ENCODE data around the gene TSR2.
"Not testable (repeated sequence)": the region's sequence is repeated elsewhere in the genome, so short reads cannot be mapped to it uniquely, and the experiment has no call there.

The TSR2 gene

DNA sequence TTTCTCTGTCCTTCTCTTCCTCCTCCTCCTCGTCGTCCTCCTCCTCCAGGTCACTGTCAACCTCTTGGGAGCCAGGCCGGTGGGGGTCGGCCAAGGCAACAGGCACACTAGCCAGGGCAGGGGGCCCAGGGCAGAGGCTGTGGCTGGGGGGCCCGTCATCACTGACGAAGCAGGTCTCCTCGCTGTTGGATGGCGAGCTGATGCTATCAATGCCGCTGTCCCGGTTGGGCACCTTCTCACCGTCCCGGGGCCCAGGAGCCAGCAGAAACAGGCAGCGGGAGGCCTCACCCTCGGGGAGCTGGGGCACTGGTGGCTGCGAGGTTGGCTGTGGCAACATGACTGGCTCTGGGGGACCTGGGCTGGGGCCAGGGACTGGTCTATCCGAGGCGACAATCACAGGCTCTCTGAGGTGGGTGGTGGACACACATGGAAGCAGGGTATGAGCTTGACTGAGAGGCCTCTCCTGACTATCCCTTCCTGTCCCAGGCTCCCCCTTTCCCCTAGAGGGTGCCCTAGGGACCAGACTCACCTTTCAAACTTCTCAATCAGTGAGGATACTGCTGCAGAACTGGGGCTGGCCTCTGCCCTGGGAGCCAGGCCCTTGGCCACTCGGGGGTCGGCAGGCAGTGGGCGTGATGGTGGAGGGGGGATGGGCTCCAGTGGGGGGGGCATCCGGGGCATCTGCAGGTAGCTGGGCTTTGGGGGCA, 30.0 kb downstream of the TSR2 start:
- FAIRE-seq, result no peak
- no peak for TF ChIP-seq CTCF (IDR thresholded peaks at IDR 0.05; ENCODE audit: insufficient read depth, missing control alignments)
- DNase-seq (ENCODE audit: insufficient read length, low spot score), result no peak

DNA sequence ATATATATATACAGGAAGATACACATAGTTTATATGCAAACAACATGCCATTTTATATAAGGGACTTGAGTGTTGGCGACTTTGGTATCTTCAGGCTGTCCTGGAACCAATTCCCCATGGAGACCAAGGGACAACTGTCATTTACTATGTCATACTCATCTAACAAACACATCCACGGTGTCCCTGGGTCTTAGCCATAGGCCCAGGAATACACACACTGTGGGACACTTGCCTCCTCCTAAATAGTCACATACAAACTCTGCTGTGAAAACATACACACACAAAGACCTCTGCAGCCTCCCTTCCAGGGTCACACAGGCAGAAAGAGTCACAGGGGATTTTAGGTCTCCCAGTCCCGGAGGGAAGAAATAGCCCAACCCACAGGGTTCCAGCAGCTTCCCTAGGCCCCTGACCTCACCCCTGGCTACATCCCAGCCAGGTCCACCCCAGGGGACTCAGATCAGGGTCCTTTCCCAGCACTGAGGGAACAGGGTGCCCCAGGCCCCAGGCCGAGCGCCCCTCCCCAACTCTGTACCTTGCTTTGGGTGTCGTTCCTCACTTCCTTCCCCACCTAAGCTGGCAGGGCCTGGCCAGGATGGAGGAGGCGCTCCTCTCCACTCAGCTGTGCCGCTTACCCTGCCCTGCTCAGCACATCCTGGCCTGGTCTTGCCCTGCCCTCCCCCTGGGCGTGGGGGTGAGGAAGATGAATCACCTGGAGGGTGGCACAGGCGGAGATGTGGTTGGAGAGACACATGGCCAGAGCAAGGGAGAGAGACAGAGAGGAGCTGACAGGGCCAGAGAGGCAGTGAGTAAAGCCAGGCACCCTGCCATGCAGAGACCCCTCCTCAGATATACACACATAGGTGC, 34.0 kb downstream of the TSR2 start:
- no peak for FAIRE-seq
- no peak for TF ChIP-seq CTCF (IDR thresholded peaks at IDR 0.05; ENCODE audit: insufficient read depth, missing control alignments)
- no peak for DNase-seq (ENCODE audit: insufficient read length, low spot score)

DNA sequence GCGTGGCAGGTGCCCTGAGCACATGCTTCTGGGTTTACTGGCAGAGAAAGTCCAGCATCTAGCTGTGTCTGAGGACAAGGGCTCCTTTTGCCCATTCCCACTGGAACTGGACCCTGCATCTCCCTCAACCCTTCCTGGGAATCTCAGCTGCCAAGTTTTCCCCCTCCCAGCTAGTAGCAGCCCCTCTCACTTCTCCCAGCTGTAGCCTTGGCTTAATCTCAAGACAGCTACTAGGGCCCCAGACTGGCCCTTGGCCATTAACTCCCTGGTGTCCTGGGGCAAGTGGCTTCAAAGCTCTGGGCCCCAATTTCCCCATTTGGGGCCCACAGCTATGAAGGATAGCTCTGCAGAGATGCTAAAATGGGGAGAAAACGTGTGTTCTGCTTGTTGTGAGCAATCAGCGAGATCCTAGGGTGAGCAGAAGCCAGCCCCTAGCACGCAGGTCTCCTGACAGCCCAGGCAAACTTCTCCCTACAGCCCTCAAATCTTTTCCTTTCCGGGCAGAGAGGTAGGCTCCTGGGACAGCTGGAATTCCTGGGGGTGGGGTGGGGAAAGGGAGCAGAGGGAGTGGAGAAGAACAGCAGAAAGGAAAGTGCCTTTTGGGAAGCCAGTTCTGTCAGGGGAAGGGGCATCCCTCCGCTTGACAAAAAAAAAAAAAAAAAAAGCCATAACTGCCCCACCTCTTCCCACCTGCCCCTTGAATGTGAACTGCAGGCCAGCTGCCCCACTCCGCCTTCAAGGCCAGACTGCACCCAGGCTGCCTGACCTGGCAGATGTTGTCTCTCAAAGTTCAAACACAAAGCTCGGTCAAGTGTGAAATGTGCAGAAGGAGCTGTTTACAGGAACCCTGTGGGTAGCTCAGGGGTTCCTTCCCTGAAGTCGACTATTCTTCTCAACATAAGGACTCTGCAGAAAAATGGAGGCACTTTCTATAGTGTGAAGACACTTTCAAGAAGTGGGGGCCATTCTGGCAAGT, 39.2 kb downstream of the TSR2 start:
- no peak for TF ChIP-seq CTCF (IDR thresholded peaks at IDR 0.05; ENCODE audit: insufficient read depth, missing control alignments)
- FAIRE-seq, result no peak
- no peak for DNase-seq (ENCODE audit: insufficient read length, low spot score)

DNA sequence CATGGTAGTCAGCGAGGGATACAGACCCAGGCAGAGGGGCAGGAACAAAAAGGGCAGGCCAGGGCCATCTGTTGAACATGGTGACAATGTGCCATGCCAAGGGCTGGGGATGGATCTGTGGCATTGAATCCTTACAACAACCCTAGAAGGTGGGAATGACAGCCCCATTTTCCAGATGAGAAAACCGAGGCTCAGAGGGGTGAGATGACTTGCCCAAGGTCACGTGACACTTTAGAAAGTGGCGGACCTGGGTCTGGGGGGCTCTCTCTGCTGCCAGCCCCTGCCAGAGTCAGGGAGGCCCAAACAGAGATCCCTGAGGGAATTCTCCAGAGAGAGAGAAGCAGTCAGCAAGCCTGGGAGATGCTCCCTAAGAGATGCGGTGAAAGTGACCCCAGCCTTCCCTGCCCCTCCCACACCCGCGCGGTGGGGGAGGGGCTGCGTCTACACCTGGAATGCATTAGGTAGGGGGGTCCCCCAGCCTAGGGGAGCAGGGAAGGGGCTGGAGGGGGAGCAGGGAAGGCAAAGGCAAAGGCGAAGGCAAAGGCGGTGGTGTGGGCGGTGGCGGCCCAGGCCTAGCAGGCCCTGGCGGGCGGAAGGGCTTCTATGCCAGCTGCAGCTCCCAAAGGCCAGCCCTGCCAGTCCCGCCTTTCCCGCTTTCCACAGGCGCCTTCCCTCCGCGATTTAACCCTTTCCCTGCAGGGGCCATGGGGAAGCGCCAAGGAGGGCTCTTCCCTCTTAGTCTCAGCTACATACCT, 42.8 kb downstream of the TSR2 start:
- FAIRE-seq, result no peak
- no peak for DNase-seq (ENCODE audit: insufficient read length, low spot score)
- TF ChIP-seq CTCF (IDR thresholded peaks at IDR 0.05; ENCODE audit: insufficient read depth, missing control alignments), result no peak

DNA sequence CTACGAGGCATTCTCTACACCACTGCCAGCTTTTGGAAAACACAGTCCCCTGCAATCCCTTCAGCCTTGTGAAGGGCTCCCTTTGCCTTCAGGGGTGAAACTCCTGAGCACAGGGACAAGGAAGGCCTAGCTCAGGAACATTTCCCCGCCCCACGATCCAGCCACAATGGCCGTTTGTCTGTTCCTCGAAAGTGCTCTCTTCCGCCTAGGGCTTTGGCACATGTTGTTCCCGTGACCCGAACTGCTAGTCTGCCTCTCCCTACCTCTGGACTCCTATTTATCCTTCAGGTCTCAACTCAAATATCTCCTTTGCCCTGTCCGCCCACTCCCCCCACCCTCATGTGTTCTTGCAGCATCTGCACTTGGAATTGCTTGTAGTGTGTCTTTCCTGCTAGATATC, 43.7 kb downstream of the TSR2 start:
- no peak for DNase-seq (ENCODE audit: insufficient read length, low spot score)
- no peak for FAIRE-seq
- no peak for TF ChIP-seq CTCF (IDR thresholded peaks at IDR 0.05; ENCODE audit: insufficient read depth, missing control alignments)

- DNase-seq (ENCODE audit: insufficient read length, low spot score), result no peak
- FAIRE-seq, result no peak
- no peak for TF ChIP-seq CTCF (IDR thresholded peaks at IDR 0.05; ENCODE audit: insufficient read depth, missing control alignments)
These were observed 44.5 kb downstream of the TSR2 start for GRCh38 chrX:54484666-54485065.

DNA sequence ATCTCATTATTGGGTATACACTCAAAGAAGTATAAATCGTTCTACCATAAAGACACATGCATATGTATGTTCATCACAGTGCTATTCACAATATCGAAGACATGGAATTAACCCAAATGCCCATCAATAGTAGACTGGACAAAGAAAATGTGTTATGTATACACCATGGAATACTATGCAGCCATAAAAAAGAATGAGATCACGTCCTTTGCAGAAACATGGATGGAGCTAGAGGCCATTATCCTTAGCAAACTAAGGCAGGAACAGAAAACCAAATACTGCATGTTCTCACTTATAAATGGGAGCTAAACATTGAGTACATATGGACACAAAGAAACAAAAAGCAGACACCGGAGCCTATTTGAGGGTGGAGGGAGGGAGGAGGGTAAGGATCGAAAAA, 49.6 kb downstream of the TSR2 start:
- not testable (repeated sequence) for FAIRE-seq; DNase-seq (ENCODE audit: insufficient read length, low spot score)

Data from D721Med (cell line).